ENCODE data around the gene MTUS2.

- TF ChIP-seq, protein P1, sequence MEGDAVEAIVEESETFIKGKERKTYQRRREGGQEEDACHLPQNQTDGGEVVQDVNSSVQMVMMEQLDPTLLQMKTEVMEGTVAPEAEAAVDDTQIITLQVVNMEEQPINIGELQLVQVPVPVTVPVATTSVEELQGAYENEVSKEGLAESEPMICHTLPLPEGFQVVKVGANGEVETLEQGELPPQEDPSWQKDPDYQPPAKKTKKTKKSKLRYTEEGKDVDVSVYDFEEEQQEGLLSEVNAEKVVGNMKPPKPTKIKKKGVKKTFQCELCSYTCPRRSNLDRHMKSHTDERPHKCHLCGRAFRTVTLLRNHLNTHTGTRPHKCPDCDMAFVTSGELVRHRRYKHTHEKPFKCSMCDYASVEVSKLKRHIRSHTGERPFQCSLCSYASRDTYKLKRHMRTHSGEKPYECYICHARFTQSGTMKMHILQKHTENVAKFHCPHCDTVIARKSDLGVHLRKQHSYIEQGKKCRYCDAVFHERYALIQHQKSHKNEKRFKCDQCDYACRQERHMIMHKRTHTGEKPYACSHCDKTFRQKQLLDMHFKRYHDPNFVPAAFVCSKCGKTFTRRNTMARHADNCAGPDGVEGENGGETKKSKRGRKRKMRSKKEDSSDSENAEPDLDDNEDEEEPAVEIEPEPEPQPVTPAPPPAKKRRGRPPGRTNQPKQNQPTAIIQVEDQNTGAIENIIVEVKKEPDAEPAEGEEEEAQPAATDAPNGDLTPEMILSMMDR (IDR thresholded peaks at IDR 0.05; ENCODE audit: insufficient read depth, low read length): no peak
- TF ChIP-seq POLR2AphosphoS5 (IDR thresholded peaks at IDR 0.05; ENCODE audit: low read depth) (no peak), SPI1 (IDR thresholded peaks at IDR 0.05; ENCODE audit: borderline replicate concordance, low read depth) (no peak), GABPA (IDR thresholded peaks at IDR 0.05; ENCODE audit: low read depth) (no peak)
- TF ChIP-seq, protein P2, sequence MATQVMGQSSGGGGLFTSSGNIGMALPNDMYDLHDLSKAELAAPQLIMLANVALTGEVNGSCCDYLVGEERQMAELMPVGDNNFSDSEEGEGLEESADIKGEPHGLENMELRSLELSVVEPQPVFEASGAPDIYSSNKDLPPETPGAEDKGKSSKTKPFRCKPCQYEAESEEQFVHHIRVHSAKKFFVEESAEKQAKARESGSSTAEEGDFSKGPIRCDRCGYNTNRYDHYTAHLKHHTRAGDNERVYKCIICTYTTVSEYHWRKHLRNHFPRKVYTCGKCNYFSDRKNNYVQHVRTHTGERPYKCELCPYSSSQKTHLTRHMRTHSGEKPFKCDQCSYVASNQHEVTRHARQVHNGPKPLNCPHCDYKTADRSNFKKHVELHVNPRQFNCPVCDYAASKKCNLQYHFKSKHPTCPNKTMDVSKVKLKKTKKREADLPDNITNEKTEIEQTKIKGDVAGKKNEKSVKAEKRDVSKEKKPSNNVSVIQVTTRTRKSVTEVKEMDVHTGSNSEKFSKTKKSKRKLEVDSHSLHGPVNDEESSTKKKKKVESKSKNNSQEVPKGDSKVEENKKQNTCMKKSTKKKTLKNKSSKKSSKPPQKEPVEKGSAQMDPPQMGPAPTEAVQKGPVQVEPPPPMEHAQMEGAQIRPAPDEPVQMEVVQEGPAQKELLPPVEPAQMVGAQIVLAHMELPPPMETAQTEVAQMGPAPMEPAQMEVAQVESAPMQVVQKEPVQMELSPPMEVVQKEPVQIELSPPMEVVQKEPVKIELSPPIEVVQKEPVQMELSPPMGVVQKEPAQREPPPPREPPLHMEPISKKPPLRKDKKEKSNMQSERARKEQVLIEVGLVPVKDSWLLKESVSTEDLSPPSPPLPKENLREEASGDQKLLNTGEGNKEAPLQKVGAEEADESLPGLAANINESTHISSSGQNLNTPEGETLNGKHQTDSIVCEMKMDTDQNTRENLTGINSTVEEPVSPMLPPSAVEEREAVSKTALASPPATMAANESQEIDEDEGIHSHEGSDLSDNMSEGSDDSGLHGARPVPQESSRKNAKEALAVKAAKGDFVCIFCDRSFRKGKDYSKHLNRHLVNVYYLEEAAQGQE (IDR thresholded peaks at IDR 0.05; ENCODE audit: insufficient replicate concordance, low read depth): no peak
Measured at GRCh38 chr13:28935104-28935503, 115.0 kb downstream of the MTUS2 start.

All from HL-60 (cell line).